H1 (cell line): ENCODE data around the gene OXCT2.

Source experiments
- ATF2 ChIP-seq: IDR thresholded peaks from 2 replicates; pipeline ENCODE4 v1.6.1; 2012; ENCODE audit warnings: low read length, inconsistent platforms
- CEBPB ChIP-seq: IDR thresholded peaks from 2 replicates; pipeline ENCODE4 v1.6.1; 2012; ENCODE audit warnings: low read depth, low read length
- CTCF ChIP-seq, 3 experiments: IDR thresholded peaks; 1 replicate in 2 of 3; 2 replicates in 1 of 3; pipeline versions ENCODE4 v1.5.1 to v1.6.1; 2011; ENCODE audit warnings: low read length in 3 of 3, mild to moderate bottlenecking in 3 of 3, inconsistent platforms in 2 of 3, low read depth in 1 of 3, moderate library complexity in 1 of 3; ENCODE audit not compliant: insufficient read depth in 1 of 3; ENCODE audit errors: control extremely low read depth in 1 of 3
- EGR1 ChIP-seq: IDR thresholded peaks from 2 replicates; pipeline ENCODE4 v1.6.1; 2011; ENCODE audit warnings: low read depth, low read length, borderline replicate concordance
- EZH2 ChIP-seq: fragments of 200-600 bp; sonication (generic); IDR thresholded peaks from 2 replicates; pipeline ENCODE4 v1.7.1; 2012; ENCODE audit warnings: low read depth, mild to moderate bottlenecking, moderate library complexity, low read length, inconsistent platforms; ENCODE audit not compliant: severe bottlenecking
- KDM1A ChIP-seq: fragments of 200-600, 300-600 bp; sonication (generic); IDR thresholded peaks from 2 replicates; pipeline ENCODE4 v1.7.1; 2016; ENCODE audit warnings: mild to moderate bottlenecking, low read length, borderline replicate concordance
- KDM5A ChIP-seq: fragments of 200-600 bp; IDR thresholded peaks from 2 replicates; pipeline ENCODE4 v1.7.1; 2012; ENCODE audit warnings: mild to moderate bottlenecking, low read length, inconsistent platforms, mixed read lengths
- POLR2A ChIP-seq, 2 experiments: IDR thresholded peaks; 1 replicate in 1 of 2; 2 replicates in 1 of 2; pipeline ENCODE4 v1.6.1; 2011; ENCODE audit warnings: low read depth in 2 of 2, low read length in 2 of 2, mild to moderate bottlenecking in 2 of 2; ENCODE audit errors: control extremely low read depth in 1 of 2
- RAD21 ChIP-seq, 2 experiments: IDR thresholded peaks in 1 of 2; conservative IDR thresholded peaks in 1 of 2; 2 replicates each; pipeline ENCODE4 v1.6.1; 2011; ENCODE audit warnings: low read depth in 2 of 2, low read length in 2 of 2, improper control_type of control experiment in 1 of 2, inconsistent platforms in 1 of 2, mild to moderate bottlenecking in 1 of 2, moderate library complexity in 1 of 2
- RXRA ChIP-seq: IDR thresholded peaks from 2 replicates; pipeline ENCODE4 v1.6.1; 2011; ENCODE audit warnings: low read depth, mild to moderate bottlenecking, low read length, moderate library complexity; ENCODE audit not compliant: insufficient read depth
- SP1 ChIP-seq: IDR thresholded peaks from 2 replicates; pipeline ENCODE4 v1.6.1; 2011; ENCODE audit warnings: low read depth, low read length
- SUZ12 ChIP-seq: fragments of 200-600 bp; sonication (generic); IDR thresholded peaks from 2 replicates; pipeline ENCODE4 v1.6.1; 2012; ENCODE audit warnings: mild to moderate bottlenecking, inconsistent platforms, low read length, moderate library complexity, mixed read lengths

GRCh38 chr1:39819091-39819812 is 48.1 kb upstream of the OXCT2 start:
- no peak for TF ChIP-seq EZH2
- no peak for TF ChIP-seq CTCF (IDR thresholded peaks at IDR 0.05; ENCODE audit: control extremely low read depth in 1 of 3, insufficient read depth in 1 of 3, low read depth in 1 of 3, low read length in 3 of 3)
- TF ChIP-seq POLR2A (IDR thresholded peaks at IDR 0.05; ENCODE audit: control extremely low read depth in 1 of 2, low read depth in 2 of 2, low read length in 2 of 2), result no peak
- no peak for TF ChIP-seq EGR1
- no peak for TF ChIP-seq RXRA
- no peak for TF ChIP-seq ATF2
- no peak for TF ChIP-seq RAD21 (IDR thresholded peaks at IDR 0.05 in 1 of 2, conservative IDR thresholded peaks at IDR 0.05 in 1 of 2; ENCODE audit: low read depth in 2 of 2, low read length in 2 of 2)
- no peak for TF ChIP-seq KDM5A
- no peak for TF ChIP-seq SP1
- TF ChIP-seq SUZ12, result no peak
- no peak for TF ChIP-seq CEBPB
- no peak for TF ChIP-seq KDM1A
